Frontal cortex (tissue), 4 donors: ENCODE results near the gene RAB36. TPM values are rescaled to one million over a fixed set of nuclear protein-coding genes. Genes with fewer than 3 reads are reported as not detected.
A peak's percentile ranks its signal among the peaks of the same experiment; 100 is the strongest.

ENCODE experiments used
- DNase-seq, 2 donors: peaks; one replicate each; pipeline ENCODE4 v3.0.0; 2012; ENCODE audit warnings: low spot score in 2 of 2
- FAIRE-seq: peaks from 2 replicates; lab custom pipeline; 2012; peaks lifted over from hg19 to GRCh38; lab: Jason Lieb, UNC
- total RNA-seq: library from RNA; depleted of rRNA; stranded (reverse); fragments of >200 nt; gene quantifications from one replicate; pipeline ENCODE4 v1.2.3, GENCODE V29; 2014
- donor health status: control.
- donor health status: control.
- donor health status: control.

The RAB36 gene
- total RNA-seq, 1 donor from 2014 or later, result 2.9 TPM

GRCh38 chr22:23107487-23108248 is 37.6 kb upstream of the RAB36 start:
- FAIRE-seq (no peak), DNase-seq (no peak)

- no peak for FAIRE-seq
- no peak for DNase-seq
Measured at GRCh38 chr22:23108249-23109078, 36.8 kb upstream of the RAB36 start.

GRCh38 chr22:23109079-23109347 is 36.3 kb upstream of the RAB36 start:
- no peak for FAIRE-seq

GRCh38 chr22:23109441-23109978 is 35.8 kb upstream of the RAB36 start:
- DNase-seq (no peak), FAIRE-seq (no peak)

More at GRCh38 chr22:23109079-23109347, 36.3 kb upstream of the RAB36 start:
- DNase-seq, result no peak

DNA sequence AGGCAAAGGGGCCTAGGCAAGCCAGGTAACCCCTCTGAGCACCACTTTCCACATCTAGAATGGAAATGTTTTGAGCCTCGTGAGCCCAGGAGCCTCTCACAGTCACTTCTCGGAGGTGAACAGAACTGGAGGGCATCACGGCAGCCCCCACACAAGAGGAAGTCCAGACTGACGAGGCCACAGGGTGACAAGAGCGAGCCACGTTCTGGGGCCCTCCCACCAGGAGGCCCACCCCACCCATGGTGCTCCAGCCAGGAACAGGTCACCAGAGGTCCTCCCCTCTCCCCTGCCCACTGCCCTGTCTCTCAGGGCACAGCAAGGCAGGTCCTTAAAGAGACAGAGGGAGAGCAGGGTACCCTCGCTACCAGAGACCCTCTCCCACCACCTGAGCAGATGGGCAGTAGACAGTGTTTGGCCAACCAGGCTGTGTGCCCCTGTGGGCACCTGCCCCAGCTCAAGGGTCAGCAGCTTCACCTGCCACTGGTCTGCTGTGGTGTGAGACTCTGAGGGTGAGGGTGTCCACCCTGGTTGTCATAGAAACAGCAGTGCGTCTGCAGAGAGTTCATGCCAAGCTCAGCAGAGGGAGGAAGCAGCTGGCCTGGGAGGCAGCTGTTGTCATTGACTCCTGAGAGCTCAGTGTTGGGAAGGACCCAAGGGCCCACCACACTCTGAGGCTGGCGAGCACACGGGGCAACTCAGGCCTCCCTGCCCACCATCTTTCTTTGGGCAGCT is 34.9 kb upstream of the RAB36 start:
- FAIRE-seq (no peak), DNase-seq (no peak)

DNA sequence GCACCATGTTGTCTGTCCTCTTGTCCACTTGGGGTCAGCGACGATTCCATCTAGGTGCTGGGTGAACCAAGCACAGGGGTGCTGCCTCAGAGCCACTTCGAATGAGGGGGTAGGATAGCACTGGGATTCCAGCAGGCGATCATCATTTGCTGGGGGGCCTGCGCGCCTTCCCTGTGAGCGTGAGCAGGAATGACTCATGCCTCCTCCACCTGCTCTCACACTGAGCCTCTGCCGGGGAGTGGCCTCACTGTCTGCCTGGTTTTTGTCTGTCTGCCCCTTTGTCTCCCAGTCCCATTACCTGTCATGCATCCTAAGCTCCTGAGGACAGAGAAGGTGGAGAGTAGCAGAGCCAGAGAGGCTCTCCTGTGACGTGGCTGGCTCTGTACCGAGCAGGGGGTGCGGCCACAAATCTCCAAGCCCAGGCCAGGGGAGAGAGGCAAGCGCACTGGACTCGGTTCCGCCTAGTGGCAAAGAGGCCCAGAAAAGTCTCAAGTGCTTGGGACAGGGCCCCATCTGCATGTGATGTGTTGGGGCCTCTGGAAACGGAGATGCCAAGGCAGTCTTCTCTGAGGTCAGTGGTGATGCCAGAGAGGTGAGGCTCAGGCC is 34.3 kb upstream of the RAB36 start:
- no peak for FAIRE-seq
- no peak for DNase-seq

GRCh38 chr22:23112472-23113012 is 32.7 kb upstream of the RAB36 start:
- DNase-seq, result no peak
- FAIRE-seq, result no peak

- FAIRE-seq (no peak), DNase-seq (no peak)
Measured at GRCh38 chr22:23113067-23113846, 32.0 kb upstream of the RAB36 start.

DNA sequence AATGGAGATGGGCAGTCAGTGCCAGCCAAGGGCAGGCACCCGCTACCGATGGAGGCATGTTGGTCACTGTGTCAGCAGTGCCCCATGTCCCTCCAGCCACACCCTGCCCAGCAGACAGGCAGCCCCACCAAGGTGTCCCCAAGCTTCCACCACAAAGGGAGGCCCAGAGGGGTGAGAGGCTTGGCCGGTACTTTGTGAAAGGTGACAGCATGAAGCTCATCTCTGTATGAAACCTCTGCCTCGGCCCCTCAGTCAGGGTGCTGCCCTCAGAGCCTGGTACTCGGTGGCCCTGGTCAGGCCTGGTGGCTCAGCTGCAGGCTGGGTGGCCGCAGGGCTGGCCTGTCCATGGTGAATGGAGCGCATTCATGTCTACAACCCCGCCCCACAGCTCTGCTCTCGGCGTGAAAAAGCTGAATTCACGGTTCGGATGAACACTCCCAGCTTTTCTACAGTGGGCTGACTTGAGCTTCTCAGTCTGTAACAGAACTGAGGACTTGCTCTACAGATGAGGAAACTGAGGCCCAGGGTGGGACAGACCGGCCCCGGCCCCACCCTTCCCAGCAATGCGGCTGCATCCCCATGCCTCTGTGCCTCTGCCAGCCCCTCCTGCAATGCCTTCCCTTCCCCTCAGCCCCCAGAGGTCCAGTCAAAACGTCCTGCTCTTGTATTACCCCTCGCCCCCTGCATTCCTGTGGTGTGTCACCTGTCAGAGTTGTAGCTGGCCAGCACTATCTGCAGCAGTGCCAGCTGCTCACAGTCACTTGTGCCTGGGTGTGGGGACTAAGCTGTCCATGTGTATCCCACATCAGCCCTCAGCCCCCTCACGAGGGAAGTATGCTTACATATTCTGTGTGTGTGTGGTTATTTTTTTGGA is 31.2 kb upstream of the RAB36 start:
- no peak for FAIRE-seq

GRCh38 chr22:23114721-23115020 is 30.6 kb upstream of the RAB36 start:
- DNase-seq, result no peak
- FAIRE-seq, result no peak

More for the DNA sequence above, 31.2 kb upstream of the RAB36 start:
- DNase-seq, result peak in 1 of 2 donors; percentile 49

GRCh38 chr22:23115369-23115768 is 29.9 kb upstream of the RAB36 start:
- FAIRE-seq (no peak), DNase-seq (no peak)

GRCh38 chr22:23115825-23116494 is 29.3 kb upstream of the RAB36 start:
- FAIRE-seq (no peak), DNase-seq (no peak)

DNA sequence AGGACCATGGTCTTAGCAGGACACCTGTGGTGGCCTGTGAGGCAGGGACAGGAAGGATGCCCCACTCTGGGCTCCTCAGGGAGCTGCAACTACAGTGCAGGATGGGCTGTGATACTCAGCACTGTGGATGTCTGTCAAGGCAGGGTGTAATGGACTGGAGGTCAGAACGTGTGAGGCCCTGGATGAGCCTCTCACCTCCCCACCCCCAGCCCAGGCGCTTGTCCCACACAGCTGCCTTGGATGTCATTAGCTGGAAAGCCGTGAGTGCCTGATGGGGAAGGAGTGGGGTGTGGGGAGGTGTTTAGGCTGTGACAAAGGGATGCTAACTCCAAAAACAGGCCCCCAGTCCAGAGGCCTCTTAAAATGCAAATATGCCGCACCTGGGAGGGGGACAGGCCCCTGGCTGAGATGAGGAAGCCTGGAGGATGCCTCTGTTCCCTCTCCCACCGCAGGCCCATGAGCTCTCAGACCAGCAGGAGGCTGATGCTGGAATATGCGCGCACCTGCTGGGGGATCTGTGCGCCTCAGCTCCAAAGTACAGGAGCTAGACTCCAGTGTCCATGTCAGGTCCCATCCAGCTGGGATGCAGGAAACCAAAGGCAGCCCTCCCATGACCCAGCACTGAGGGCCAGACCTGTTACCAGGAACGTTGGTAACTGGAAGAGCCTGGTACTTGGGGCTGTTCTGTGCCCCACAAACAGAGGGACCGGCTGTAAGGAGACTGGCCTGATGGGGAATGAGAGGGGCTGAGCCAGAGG is 28.6 kb upstream of the RAB36 start:
- FAIRE-seq (no peak), DNase-seq (no peak)

GRCh38 chr22:23117275-23117674 is 28.0 kb upstream of the RAB36 start:
- no peak for FAIRE-seq
- no peak for DNase-seq

- DNase-seq (no peak), FAIRE-seq (no peak)
Measured at GRCh38 chr22:23117891-23118646, 27.2 kb upstream of the RAB36 start.
